Lower lobe of right lung (tissue), 2 donors: ENCODE results near the gene FGGY. TPM values are rescaled to one million over a fixed set of nuclear protein-coding genes. Genes with fewer than 3 reads are reported as not detected.

Source experiments
- ATAC-seq, 2 donors: fragments of 200-7000 bp; cut with Tn5 transposase; one replicate each; pipeline ENCODE4 v1.9.1; 2020 to 2022; ENCODE audit warnings: mild to moderate bottlenecking in 2 of 2, moderate library complexity in 2 of 2
- DNase-seq: peaks from one replicate; pipeline ENCODE4 v3.0.0-alpha.2; 2020
- H3K27ac ChIP-seq: fragments of 200-600 bp; one replicate; pipeline ENCODE4 v1.8.0; 2022
- H3K27me3 ChIP-seq: fragments of 200-600 bp; one replicate; pipeline ENCODE4 v1.8.0; 2022; ENCODE audit warnings: low read depth
- H3K36me3 ChIP-seq: fragments of 200-600 bp; one replicate; pipeline ENCODE4 v1.8.0; 2022; ENCODE audit warnings: mild to moderate bottlenecking
- H3K4me1 ChIP-seq: fragments of 200-600 bp; one replicate; pipeline ENCODE4 v1.8.0; 2022
- H3K4me3 ChIP-seq: fragments of 200-600 bp; one replicate; pipeline ENCODE4 v1.8.0; 2022; ENCODE audit warnings: mild to moderate bottlenecking
- H3K9me3 ChIP-seq: fragments of 200-600 bp; one replicate; pipeline ENCODE4 v1.8.0; 2022
- intact Hi-C: fragments of 100-400 bp; cut with DNase I; formaldehyde crosslinking; loops from one replicate; pipeline ENCODE4 v1.11.0; 2022
- total RNA-seq: library from RNA; stranded (reverse); fragmentation: NEBNext Ultra II Directional; extraction: Animal tissue kit (Norgen Biotek cat#: 25700); gene quantifications from one replicate; pipeline ENCODE4 v1.2.1, GENCODE V29; 2021
- TF ChIP-seq, protein P1 (sequence below): fragments of 200-600 bp; IDR thresholded peaks from one replicate; pipeline ENCODE4 v1.8.0; 2022; ENCODE audit warnings: antibody characterized with exemption, mild to moderate bottlenecking
- donor health status: DM: no; HTN: yes; CAD: no; lungs with severe emphysema.

FGGY gene
- total RNA-seq, 1 donor from 2014 or later = 31.4 TPM

- TF ChIP-seq, protein P1, sequence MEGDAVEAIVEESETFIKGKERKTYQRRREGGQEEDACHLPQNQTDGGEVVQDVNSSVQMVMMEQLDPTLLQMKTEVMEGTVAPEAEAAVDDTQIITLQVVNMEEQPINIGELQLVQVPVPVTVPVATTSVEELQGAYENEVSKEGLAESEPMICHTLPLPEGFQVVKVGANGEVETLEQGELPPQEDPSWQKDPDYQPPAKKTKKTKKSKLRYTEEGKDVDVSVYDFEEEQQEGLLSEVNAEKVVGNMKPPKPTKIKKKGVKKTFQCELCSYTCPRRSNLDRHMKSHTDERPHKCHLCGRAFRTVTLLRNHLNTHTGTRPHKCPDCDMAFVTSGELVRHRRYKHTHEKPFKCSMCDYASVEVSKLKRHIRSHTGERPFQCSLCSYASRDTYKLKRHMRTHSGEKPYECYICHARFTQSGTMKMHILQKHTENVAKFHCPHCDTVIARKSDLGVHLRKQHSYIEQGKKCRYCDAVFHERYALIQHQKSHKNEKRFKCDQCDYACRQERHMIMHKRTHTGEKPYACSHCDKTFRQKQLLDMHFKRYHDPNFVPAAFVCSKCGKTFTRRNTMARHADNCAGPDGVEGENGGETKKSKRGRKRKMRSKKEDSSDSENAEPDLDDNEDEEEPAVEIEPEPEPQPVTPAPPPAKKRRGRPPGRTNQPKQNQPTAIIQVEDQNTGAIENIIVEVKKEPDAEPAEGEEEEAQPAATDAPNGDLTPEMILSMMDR = no peak
- no peak for ATAC-seq
- intact Hi-C loops = no loop called here
- no peaks in the 10 kb centered on the region for H3K9me3 ChIP-seq
- no peaks in the 10 kb centered on the region for H3K27me3 ChIP-seq
- DNase-seq = no peak
- no peak overlapping the region for H3K27ac ChIP-seq
- H3K4me3 ChIP-seq = no peak overlapping the region
- H3K36me3 ChIP-seq = no peaks in the 10 kb centered on the region
- no peaks in the 10 kb centered on the region for H3K4me1 ChIP-seq
Measured at GRCh38 chr1:59657873-59658465, 361.1 kb downstream of the FGGY start.

DNA sequence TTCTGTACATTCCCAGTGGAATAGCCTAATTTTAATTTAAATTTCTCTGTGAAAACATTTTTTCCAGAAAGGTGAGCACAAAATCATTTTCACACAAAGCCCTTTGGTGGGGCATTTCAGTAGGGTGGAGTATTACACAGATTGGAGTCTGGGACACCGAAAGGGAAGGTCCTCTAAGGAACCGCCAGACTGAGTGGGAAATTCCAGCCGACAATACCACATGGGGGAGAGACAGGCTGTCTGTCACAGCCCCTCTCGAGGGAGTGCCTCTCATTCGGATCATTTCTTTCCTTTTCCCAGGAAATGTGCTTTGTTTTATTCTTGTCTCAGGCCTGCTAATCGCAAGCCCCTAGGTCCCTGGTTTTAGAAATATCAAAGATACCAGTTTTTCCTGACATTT is 367.3 kb downstream of the FGGY start:
- Histone ChIP-seq H3K9me3 (no peaks in the 10 kb centered on the region), H3K4me3 (no peak overlapping the region), H3K27ac (no peak overlapping the region), H3K4me1 (no peaks in the 10 kb centered on the region), H3K27me3 (no peaks in the 10 kb centered on the region), H3K36me3 (no peaks in the 10 kb centered on the region)
- TF ChIP-seq, protein P1 = no peak
- intact Hi-C loops = no loop called here
- ATAC-seq (no peak), DNase-seq (no peak)

DNA sequence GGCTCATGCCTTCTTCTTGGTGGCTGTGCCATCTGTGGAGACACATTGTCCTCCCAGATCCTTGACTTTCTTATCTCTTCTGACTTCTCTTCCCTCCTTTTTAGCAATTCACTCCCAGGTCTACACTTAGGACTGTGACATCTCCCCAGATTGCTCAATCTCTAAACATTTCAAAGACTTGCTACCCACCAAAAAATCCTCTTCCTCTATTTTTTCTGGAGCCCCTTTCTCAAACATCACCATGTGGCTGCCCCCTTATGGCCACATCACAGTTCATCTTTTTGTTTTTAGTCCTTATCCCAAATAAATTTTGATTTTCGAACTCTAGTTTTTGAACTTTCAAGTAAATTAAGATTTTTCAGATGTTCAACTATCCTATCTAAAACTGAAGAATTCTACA is 369.2 kb downstream of the FGGY start:
- no peak overlapping the region for H3K27ac ChIP-seq
- ATAC-seq (no peak), DNase-seq (no peak)
- H3K4me1 ChIP-seq = peaks cover 11% of the 10 kb centered on the region
- no peaks in the 10 kb centered on the region for H3K9me3 ChIP-seq
- intact Hi-C loops = no loop called here
- H3K36me3 ChIP-seq = no peaks in the 10 kb centered on the region
- TF ChIP-seq, protein P1 = no peak
- no peak overlapping the region for H3K4me3 ChIP-seq
- H3K27me3 ChIP-seq = no peaks in the 10 kb centered on the region

DNA sequence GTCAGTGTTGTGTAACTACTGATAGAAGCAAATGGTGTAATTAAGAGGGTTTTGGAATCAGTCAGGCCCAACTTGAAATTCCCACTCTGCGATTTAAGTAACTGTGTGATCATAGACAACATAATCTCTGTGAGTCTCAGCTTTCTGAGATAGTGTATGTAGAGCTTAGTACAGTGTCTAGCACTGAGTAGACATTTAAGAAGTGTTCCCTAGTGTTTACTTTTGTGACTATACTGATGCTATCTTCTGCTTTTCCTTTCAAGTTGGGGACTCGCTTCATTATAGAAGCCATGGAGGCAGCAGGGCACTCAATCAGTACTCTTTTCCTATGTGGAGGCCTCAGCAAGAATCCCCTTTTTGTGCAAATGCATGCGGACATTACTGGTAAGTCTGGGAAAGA is 370.1 kb downstream of the FGGY start:
- TF ChIP-seq, protein P1 = no peak
- ATAC-seq (no peak), DNase-seq (no peak)
- Histone ChIP-seq H3K36me3 (no peaks in the 10 kb centered on the region), H3K27ac (no peak overlapping the region), H3K4me3 (no peak overlapping the region), H3K4me1 (peaks cover 13% of the 10 kb centered on the region), H3K9me3 (no peaks in the 10 kb centered on the region), H3K27me3 (no peaks in the 10 kb centered on the region)
- intact Hi-C loops = no loop called here

- Histone ChIP-seq H3K4me3 (no peak overlapping the region), H3K4me1 (peaks cover 35% of the 10 kb centered on the region), H3K27ac (no peak overlapping the region), H3K9me3 (no peaks in the 10 kb centered on the region), H3K36me3 (no peaks in the 10 kb centered on the region), H3K27me3 (no peaks in the 10 kb centered on the region)
- TF ChIP-seq, protein P1 = no peak
- intact Hi-C loops = no loop called here
- ATAC-seq (no peak), DNase-seq (no peak)
Measured at GRCh38 chr1:59669752-59670312, 372.9 kb downstream of the FGGY start.
